K562 (cell line): Measurements from ENCODE around the gene CCL22. TPM values are rescaled to one million over a fixed set of nuclear protein-coding genes. Genes with fewer than 3 reads are reported as not detected.
A peak's percentile ranks its signal among the peaks of the same experiment; 100 is the strongest.

Experiments
- ATAC-seq: fragments of 200-7000 bp; cut with Tn5 transposase; 3 replicates; pipeline ENCODE4 v1.9.1; 2020; ENCODE audit warnings: moderate library complexity
- Bru-seq: library from RNA; stranded (reverse); fragments of 400-500 nt; gene quantifications from one replicate; lab custom pipeline; 2021; lab: Mats Ljungman, UMichigan
- BruChase-seq, 2 experiments: library from RNA; stranded (reverse); fragments of 400-500 nt; gene quantifications; one replicate each; lab custom pipeline; 2021; lab: Mats Ljungman, UMichigan
- BruUV-seq: library from RNA; stranded (reverse); fragments of 400-500 nt; replicated peaks from 2 replicates; lab custom pipeline; 2021; lab: Mats Ljungman, UMichigan
- CTCF ChIA-PET: fragments of 300-600 bp; formaldehyde crosslinking; extraction: SDS; loops from one replicate; lab custom pipeline; 2021; ENCODE audit warnings: low intra/inter-chr PET ratio; lab: Yijun Ruan, JAX
- POLR2A ChIA-PET: fragments of 300-600, 350-650 bp; sonication (Branson Sonifier 250); formaldehyde crosslinking; extraction: SDS; loops from one replicate; lab custom pipeline; 2021; ENCODE audit warnings: antibody characterized with exemption, inconsistent platforms; lab: Yijun Ruan, JAX
- DNase-seq, 4 experiments: peaks; one replicate each; pipeline versions ENCODE4 v3.0.0 to v3.0.0-alpha.2; 2011 to 2018; ENCODE audit warnings: low spot score in 3 of 4, mixed read lengths in 3 of 4; ENCODE audit errors: extremely low read depth in 1 of 4
- FAIRE-seq: peaks from 2 replicates; lab custom pipeline; 2011; peaks lifted over from hg19 to GRCh38; lab: Jason Lieb, UNC
- H2AFZ ChIP-seq: 2 replicates; pipeline ENCODE4 v1.6.0; 2011; ENCODE audit warnings: low read depth, low read length, control low read depth, inconsistent platforms
- H3K27ac ChIP-seq: fragments of 200-600 bp; 3 replicates; pipeline ENCODE4 v1.8.0; 2011; ENCODE audit warnings: low read depth, mild to moderate bottlenecking, control low read depth, inconsistent platforms, low read length, moderate library complexity, mixed read lengths; ENCODE audit errors: extremely low read depth
- H3K27me3 ChIP-seq, 2 experiments: fragments of 300-600 bp in 1 of 2; 2 replicates in 1 of 2; 3 replicates in 1 of 2; pipeline versions ENCODE4 v1.6.0 to v1.8.0; 2011; ENCODE audit warnings: inconsistent platforms in 2 of 2, low read length in 2 of 2, mild to moderate bottlenecking in 1 of 2, mixed read lengths in 1 of 2, moderate library complexity in 1 of 2; ENCODE audit not compliant: control insufficient read depth in 2 of 2, insufficient read depth in 2 of 2
- H3K36me3 ChIP-seq: fragments of 300-600 bp; 3 replicates; pipeline ENCODE4 v1.8.0; 2011; ENCODE audit warnings: mild to moderate bottlenecking, low read length, inconsistent platforms; ENCODE audit not compliant: control insufficient read depth, insufficient read depth
- H3K4me1 ChIP-seq, 2 experiments: fragments of 200-600 bp in 1 of 2; replicated peaks in 1 of 2; 2 replicates in 1 of 2; 3 replicates in 1 of 2; pipeline versions ENCODE4 v1.5.1 to v1.8.0; 2011; ENCODE audit warnings: inconsistent platforms in 2 of 2, low read length in 2 of 2, mild to moderate bottlenecking in 1 of 2, mixed read lengths in 1 of 2, moderate library complexity in 1 of 2; ENCODE audit not compliant: control insufficient read depth in 2 of 2, insufficient read depth in 2 of 2
- H3K4me2 ChIP-seq: 2 replicates; pipeline ENCODE4 v1.6.1; 2011; ENCODE audit warnings: low read length, control low read depth, inconsistent platforms, mixed read lengths; ENCODE audit not compliant: insufficient read depth
- H3K4me3 ChIP-seq: fragments of 200-600 bp; sonication (generic), shearing (Covaris generic); 2 replicates; pipeline ENCODE4 v1.5.1; 2016; ENCODE audit warnings: control low read depth, inconsistent platforms
- H3K79me2 ChIP-seq: fragments of 200-600 bp; 3 replicates; pipeline ENCODE4 v1.8.0; 2011; ENCODE audit warnings: low read length, inconsistent platforms; ENCODE audit not compliant: control insufficient read depth, insufficient read depth
- H3K9ac ChIP-seq, 2 experiments: 2 replicates each; pipeline versions ENCODE4 v1.6.0 to v1.6.1; 2011; ENCODE audit warnings: low read depth in 2 of 2, low read length in 2 of 2, control low read depth in 1 of 2, inconsistent platforms in 1 of 2, mild to moderate bottlenecking in 1 of 2, mixed read lengths in 1 of 2; ENCODE audit not compliant: insufficient read depth in 1 of 2
- H3K9me1 ChIP-seq: one replicate; pipeline ENCODE4 v1.6.0; 2011; ENCODE audit warnings: inconsistent platforms, mild to moderate bottlenecking, low read length, moderate library complexity; ENCODE audit not compliant: control insufficient read depth, insufficient read depth
- H3K9me3 ChIP-seq: replicated peaks from 2 replicates; pipeline ENCODE4 v1.5.1; 2011; ENCODE audit warnings: low read depth, low read length, inconsistent platforms; ENCODE audit not compliant: control insufficient read depth, insufficient read depth
- H4K20me1 ChIP-seq: replicated peaks from 2 replicates; pipeline ENCODE4 v1.6.1; 2011; ENCODE audit warnings: low read length, inconsistent platforms, mixed read lengths; ENCODE audit not compliant: control insufficient read depth, insufficient read depth
- BCOR ChIP-seq: fragments of 450-650 bp; IDR thresholded peaks from 2 replicates; pipeline ENCODE4 v1.6.1; 2016
- CREB1 ChIP-seq, 2 experiments: sonication (generic) in 1 of 2; formaldehyde crosslinking in 1 of 2; IDR thresholded peaks; 2 replicates each; pipeline versions ENCODE4 v1.6.1 to v1.8.0; 2012 to 2022; ENCODE audit warnings: inconsistent platforms in 1 of 2, mild to moderate bottlenecking in 1 of 2, missing genetic modification reagents in 1 of 2, moderate library complexity in 1 of 2
- DACH1 ChIP-seq: fragments of 450-650 bp; IDR thresholded peaks from 2 replicates; pipeline ENCODE4 v1.6.1; 2018; ENCODE audit not compliant: partially characterized antibody
- RBM25 ChIP-seq: fragments of 200-400 bp; formaldehyde crosslinking; IDR thresholded peaks from 2 replicates; pipeline ENCODE4 v1.6.1; 2018; ENCODE audit warnings: low read length, low read depth, moderate library complexity; ENCODE audit not compliant: severe bottlenecking
- SPI1 ChIP-seq: IDR thresholded peaks from 2 replicates; pipeline ENCODE4 v1.6.1; 2011; ENCODE audit warnings: low read depth, low read length, control low read depth, borderline replicate concordance
- SREBF2 ChIP-seq: sonication (generic); formaldehyde crosslinking; IDR thresholded peaks from 2 replicates; pipeline ENCODE4 v1.4.0; 2020; ENCODE audit warnings: mild to moderate bottlenecking, missing genetic modification reagents
- WGBS: fragments of 100-300 bp; shearing (Covaris generic); methylation state at CpG from one replicate; pipeline ENCODE4 v1.1.6; 2016; ENCODE audit warnings: low coverage, mixed read lengths; ENCODE audit not compliant: insufficient coverage; ENCODE audit errors: missing lambda C conversion rate; 5-methylcytosine and 5-hydroxymethylcytosine counted together
- in situ Hi-C: fragments of 300-500 bp; cut with MboI; formaldehyde crosslinking; loops from 4 replicates; pipeline ENCODE4 v1.15.0; 2018; ENCODE audit warnings: inconsistent platforms, mixed read lengths
- intact Hi-C: fragments of 100-400 bp; cut with micrococcal nuclease; formaldehyde crosslinking; loops from 2 replicates; pipeline ENCODE4 v1.14.2; 2022
- long read RNA-seq, 3 experiments: library from polyadenylated mRNA in 2 of 3; library from RNA in 1 of 3; unstranded in 2 of 3; stranded (forward) in 1 of 3; transcript quantifications; one replicate each; pipeline ENCODE4 v2.0.0, GENCODE V29; 2019 to 2022
- polyA minus RNA-seq, 3 experiments: library from RNA; depleted of rRNA, polyadenylated mRNA; stranded (reverse); fragments of >200 nt; gene quantifications; 2 replicates each; pipeline ENCODE4 v1.2.3, GENCODE V29; 2011
- polyA plus RNA-seq, 8 experiments: library from polyadenylated mRNA; depleted of rRNA in 4 of 8; stranded (reverse) in 5 of 8; unstranded in 3 of 8; fragments of >200 nt; fragmentation: Nextera tagmentation in 2 of 8; fragmentation: Illumina TruSeq in 1 of 8; extraction: Ambion mirVana in 2 of 8; extraction: Trizol in 1 of 8; gene quantifications; 2 replicates each; pipeline versions ENCODE4 v1.2.1 to v1.2.3, GENCODE V29; 2011 to 2014; ENCODE audit warnings: inconsistent platforms in 1 of 8, missing spikeins in 1 of 8
- total RNA-seq, 7 experiments: library from RNA; depleted of rRNA in 6 of 7; stranded (reverse); fragments of >200 nt in 6 of 7; fragmentation: Illumina TruSeq in 2 of 7; extraction: Trizol in 2 of 7; gene quantifications; 2 replicates each; pipeline versions ENCODE4 v1.2.1 to v1.2.3, GENCODE V29; 2011 to 2021; ENCODE audit warnings: low replicate concordance in 1 of 7

Gene CCL22
- total RNA-seq (2011; cell fraction: chromatin; rRNA removed; ENCODE audit: low replicate concordance): not detected in 2 replicates
- not detected in 2 replicates for total RNA-seq (2011; cell fraction: nucleolus; rRNA removed)
- not detected in 2 replicates for total RNA-seq (2011; cell fraction: nucleoplasm; rRNA removed)
- total RNA-seq (2014; rRNA removed) (not detected in 2 replicates), total RNA-seq (2014; rRNA removed; fragmentation: Illumina TruSeq; extraction: Trizol) (not detected in 2 replicates), total RNA-seq (2015; rRNA removed; fragmentation: Illumina TruSeq; extraction: Trizol) (not detected in 2 replicates), total RNA-seq (2021) (0.29 and 0.60 TPM in 2 replicates), polyA plus RNA-seq (2011; rRNA removed) (not detected in 2 replicates), polyA plus RNA-seq (2014; fragmentation: Illumina TruSeq; extraction: Trizol) (0.10 TPM in 1 of 2 replicates, not detected in the other), polyA plus RNA-seq (2014; fragmentation: Nextera tagmentation; extraction: Ambion mirVana) (under 1 TPM; 0.04 to 0.07 TPM), polyA plus RNA-seq (2014; rRNA removed) (0.04 TPM in 1 of 2 replicates, not detected in the other), polyA minus RNA-seq (2011; rRNA and poly(A)+ RNA removed) (not detected in 2 replicates), Bru-seq, nascent RNA (not detected), BruChase-seq, experiment 1, labeled RNA remaining after a 2-hour chase (not detected), BruChase-seq, experiment 2, labeled RNA remaining after a 6-hour chase (percentile 10 among the genes with signal in this experiment)
- polyA plus RNA-seq (2011; cell fraction: cytosol; rRNA removed): not detected in 2 replicates
- not detected in 2 replicates for polyA plus RNA-seq (2011; cell fraction: nucleus; rRNA removed)
- polyA plus RNA-seq (2012): 0.04 and 0.06 TPM in 2 replicates
- polyA minus RNA-seq (2011; cell fraction: cytosol; rRNA and poly(A)+ RNA removed): not detected in 2 replicates
- not detected in 2 replicates for polyA minus RNA-seq (2011; cell fraction: nucleus; rRNA and poly(A)+ RNA removed)
- long read RNA-seq, experiment 1: 0 reads
- long read RNA-seq, experiment 2: 0 reads
- long read RNA-seq, experiment 3: 0 reads

GRCh38 chr16:57358527-57359095 is at the start of gene CCL22:
CCL22 (plus strand) TSS chr16:57358783; CDS start chr16:57358817, 34 bp downstream.
- CTCF ChIA-PET: no interaction called here
- no peak within 1 kb of the TSS for H3K4me2 ChIP-seq
- no peaks in the 10 kb centered on the region for H3K79me2 ChIP-seq
- FAIRE-seq (no peak), DNase-seq (no peak), ATAC-seq (no peak)
- peaks cover 0 to 4% of the 10 kb centered on the region in 2 experiments; a peak in 1 of 5 replicates for H3K4me1 ChIP-seq
- H3K9me1 ChIP-seq: no peaks in the 10 kb centered on the region
- no peak within 1 kb of the TSS for H2AFZ ChIP-seq
- intact Hi-C loops: no loop called here
- no peaks in the 10 kb centered on the region for H3K36me3 ChIP-seq
- in situ Hi-C loops: no loop called here
- peaks cover 7% of the 10 kb centered on the region; the same call in 1 of the 2 replicates for H4K20me1 ChIP-seq
- H3K9ac ChIP-seq: no peak within 1 kb of the TSS
- no TSS peak for BruUV-seq
- POLR2A ChIA-PET: no interaction called here
- no peak within 1 kb of the TSS for H3K4me3 ChIP-seq
- H3K27me3 ChIP-seq: peaks cover 4 to 40% of the 10 kb centered on the region in 2 experiments; a peak in 4 of 5 replicates
- WGBS: 1% methylated on average over 9 of the region's 9 CpGs
- H3K27ac ChIP-seq: no peak within 1 kb of the TSS
- no peaks in the 10 kb centered on the region for H3K9me3 ChIP-seq
- TF ChIP-seq SREBF2 (CRISPR knock-in tag): no peak
- no peak for TF ChIP-seq CREB1 (IDR thresholded peaks at IDR 0.05)
- TF ChIP-seq CREB1 (CRISPR knock-in tag; IDR thresholded peaks at IDR 0.05): no peak
- no peak for TF ChIP-seq DACH1
- peak; percentile 58; the same call in 1 of the 2 replicates for TF ChIP-seq BCOR
- peak; percentile 58 for TF ChIP-seq RBM25
- TF ChIP-seq SPI1: peak; percentile 22; the same call in 1 of the 2 replicates
